22Rv1 (cell line): ENCODE measurements around the gene RASGRP2.

ENCODE experiments used
- ZFX ChIP-seq: fragments of 450-650 bp; IDR thresholded peaks from 2 replicates; pipeline ENCODE4 v1.6.1; 2017; ENCODE audit warnings: antibody characterized with exemption, borderline replicate concordance
- TF ChIP-seq, protein P1 (sequence below): fragments of 450-650 bp; IDR thresholded peaks from 2 replicates; pipeline ENCODE4 v1.5.1; 2017; ENCODE audit warnings: mild to moderate bottlenecking

DNA sequence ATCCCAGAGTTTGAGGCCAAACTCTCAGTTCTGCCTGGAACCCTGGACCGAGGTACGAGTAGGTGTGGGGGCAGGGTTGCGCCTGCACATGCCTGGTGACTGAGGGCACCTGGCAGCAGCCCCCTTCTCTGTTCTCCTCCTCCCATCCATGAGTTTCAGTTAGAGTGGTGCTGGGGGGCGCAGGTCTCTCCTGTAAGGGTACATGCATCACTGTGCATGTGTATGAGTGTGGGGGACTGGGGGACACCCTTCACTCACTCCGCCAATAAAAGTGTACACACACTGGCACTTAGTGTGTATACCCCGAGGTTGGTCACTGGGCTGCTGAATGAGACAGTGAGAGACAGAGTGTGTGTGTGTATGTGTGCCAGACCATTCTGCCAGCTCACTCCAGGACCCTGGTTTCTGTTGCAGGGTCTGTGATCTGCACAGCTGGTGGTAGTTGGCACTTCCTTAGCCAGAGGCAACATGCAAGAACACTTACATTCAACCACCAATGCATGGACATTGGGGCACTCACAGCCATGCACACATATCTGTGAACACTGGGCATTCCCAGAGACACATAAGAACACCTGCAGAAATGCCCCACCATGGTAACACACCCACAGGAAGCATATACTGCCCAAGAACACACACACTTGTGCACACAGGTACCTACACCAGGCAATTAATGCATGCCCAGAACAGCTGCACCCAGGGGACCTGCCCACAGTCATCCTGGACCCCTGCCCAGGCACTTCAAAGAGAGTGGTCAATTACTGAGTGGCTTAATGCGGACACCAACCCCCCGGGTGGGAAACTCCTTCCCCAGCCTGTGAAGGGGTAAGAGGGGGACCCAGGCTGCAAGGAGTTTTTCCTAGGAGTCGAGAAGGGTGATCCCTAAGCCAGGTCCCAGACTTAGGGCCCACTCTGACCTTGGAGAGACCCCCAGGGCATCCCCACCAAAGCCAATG is 19.8 kb downstream of the RASGRP2 start:
- TF ChIP-seq, protein P1, sequence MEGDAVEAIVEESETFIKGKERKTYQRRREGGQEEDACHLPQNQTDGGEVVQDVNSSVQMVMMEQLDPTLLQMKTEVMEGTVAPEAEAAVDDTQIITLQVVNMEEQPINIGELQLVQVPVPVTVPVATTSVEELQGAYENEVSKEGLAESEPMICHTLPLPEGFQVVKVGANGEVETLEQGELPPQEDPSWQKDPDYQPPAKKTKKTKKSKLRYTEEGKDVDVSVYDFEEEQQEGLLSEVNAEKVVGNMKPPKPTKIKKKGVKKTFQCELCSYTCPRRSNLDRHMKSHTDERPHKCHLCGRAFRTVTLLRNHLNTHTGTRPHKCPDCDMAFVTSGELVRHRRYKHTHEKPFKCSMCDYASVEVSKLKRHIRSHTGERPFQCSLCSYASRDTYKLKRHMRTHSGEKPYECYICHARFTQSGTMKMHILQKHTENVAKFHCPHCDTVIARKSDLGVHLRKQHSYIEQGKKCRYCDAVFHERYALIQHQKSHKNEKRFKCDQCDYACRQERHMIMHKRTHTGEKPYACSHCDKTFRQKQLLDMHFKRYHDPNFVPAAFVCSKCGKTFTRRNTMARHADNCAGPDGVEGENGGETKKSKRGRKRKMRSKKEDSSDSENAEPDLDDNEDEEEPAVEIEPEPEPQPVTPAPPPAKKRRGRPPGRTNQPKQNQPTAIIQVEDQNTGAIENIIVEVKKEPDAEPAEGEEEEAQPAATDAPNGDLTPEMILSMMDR: no peak
- no peak for TF ChIP-seq ZFX
